ENCODE measurements around the gene SH3D19.

- no peak for TF ChIP-seq EP300 (IDR thresholded peaks at IDR 0.05)
- TF ChIP-seq POLR2A (IDR thresholded peaks at IDR 0.05): no peak
- TF ChIP-seq, protein P1, sequence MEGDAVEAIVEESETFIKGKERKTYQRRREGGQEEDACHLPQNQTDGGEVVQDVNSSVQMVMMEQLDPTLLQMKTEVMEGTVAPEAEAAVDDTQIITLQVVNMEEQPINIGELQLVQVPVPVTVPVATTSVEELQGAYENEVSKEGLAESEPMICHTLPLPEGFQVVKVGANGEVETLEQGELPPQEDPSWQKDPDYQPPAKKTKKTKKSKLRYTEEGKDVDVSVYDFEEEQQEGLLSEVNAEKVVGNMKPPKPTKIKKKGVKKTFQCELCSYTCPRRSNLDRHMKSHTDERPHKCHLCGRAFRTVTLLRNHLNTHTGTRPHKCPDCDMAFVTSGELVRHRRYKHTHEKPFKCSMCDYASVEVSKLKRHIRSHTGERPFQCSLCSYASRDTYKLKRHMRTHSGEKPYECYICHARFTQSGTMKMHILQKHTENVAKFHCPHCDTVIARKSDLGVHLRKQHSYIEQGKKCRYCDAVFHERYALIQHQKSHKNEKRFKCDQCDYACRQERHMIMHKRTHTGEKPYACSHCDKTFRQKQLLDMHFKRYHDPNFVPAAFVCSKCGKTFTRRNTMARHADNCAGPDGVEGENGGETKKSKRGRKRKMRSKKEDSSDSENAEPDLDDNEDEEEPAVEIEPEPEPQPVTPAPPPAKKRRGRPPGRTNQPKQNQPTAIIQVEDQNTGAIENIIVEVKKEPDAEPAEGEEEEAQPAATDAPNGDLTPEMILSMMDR (IDR thresholded peaks at IDR 0.05): no peak
These were observed 34.2 kb upstream of the SH3D19 start for GRCh38 chr4:151359576-151359975.
